Right renal cortex interstitium (tissue), 3 donors: ENCODE data around the gene SH3GLB1. TPM values are rescaled to one million over a fixed set of nuclear protein-coding genes. Genes with fewer than 3 reads are reported as not detected.
"Not testable (repeated sequence)": the region's sequence is repeated elsewhere in the genome, so short reads cannot be mapped to it uniquely, and the experiment has no call there.

Experiments
- DNase-seq, 3 donors: peaks; one replicate each; pipeline ENCODE4 v3.0.0-alpha.2; 2013; ENCODE audit warnings: low read depth in 3 of 3, low spot score in 2 of 3
- polyA plus RNA-seq, 3 donors: library from polyadenylated mRNA; unstranded; fragments of 120-200 nt; gene quantifications; one replicate each; pipeline ENCODE4 v1.2.1, GENCODE V29; 2013; ENCODE audit not compliant: insufficient read length in 3 of 3

Gene SH3GLB1
- 10 to 100 TPM; 80.5 to 87.5 (median 86.2) TPM for polyA plus RNA-seq

GRCh38 chr1:86704458-86704971 lies at the start of gene SH3GLB1:
Gene SH3GLB1, plus strand, starts transcription at chr1:86704576. Its CDS starts 324 bp downstream, at chr1:86704900.
- peak; percentile 80 to 86 (median 80) for DNase-seq

GRCh38 chr1:86658381-86658780 lies 46.0 kb upstream of the SH3GLB1 start:
- DNase-seq, result not testable (repeated sequence)

- DNase-seq, result no peak
Measured at GRCh38 chr1:86666368-86666767, 38.0 kb upstream of the SH3GLB1 start.

- DNase-seq, result no peak
Measured at GRCh38 chr1:86687595-86687994, 16.8 kb upstream of the SH3GLB1 start.

- DNase-seq, result no peak
Measured at GRCh38 chr1:86692641-86693040, 11.7 kb upstream of the SH3GLB1 start.

GRCh38 chr1:86695400-86695799 lies 9.0 kb upstream of the SH3GLB1 start:
- no peak for DNase-seq

- no peak for DNase-seq
Measured at GRCh38 chr1:86696522-86696921, 7.9 kb upstream of the SH3GLB1 start.

- no peak for DNase-seq
Measured at GRCh38 chr1:86699186-86699585, 5.2 kb upstream of the SH3GLB1 start.

GRCh38 chr1:86701731-86702130 lies 2.6 kb upstream of the SH3GLB1 start:
- no peak for DNase-seq

GRCh38 chr1:86702954-86703494 lies 1.4 kb upstream of the SH3GLB1 start:
- not testable (repeated sequence) for DNase-seq

- DNase-seq, result peak in 2 of 3 donors; percentile 38 to 47
Measured at GRCh38 chr1:86703696-86704457, 499 bp upstream of the SH3GLB1 start.

GRCh38 chr1:86704972-86705664 lies 742 bp downstream of the SH3GLB1 start:
- DNase-seq, result peak; percentile 43 to 56 (median 47)

- DNase-seq, result no peak
Measured at GRCh38 chr1:86705665-86705985, 1.2 kb downstream of the SH3GLB1 start.

- DNase-seq, result no peak
Measured at GRCh38 chr1:86706018-86706635, 1.8 kb downstream of the SH3GLB1 start.

- no peak for DNase-seq
Measured at GRCh38 chr1:86708920-86709319, 4.5 kb downstream of the SH3GLB1 start.

GRCh38 chr1:86712088-86712860 lies 7.9 kb downstream of the SH3GLB1 start:
- DNase-seq, result no peak

- DNase-seq, result no peak
Measured at GRCh38 chr1:86713477-86713876, 9.1 kb downstream of the SH3GLB1 start.

GRCh38 chr1:86714159-86714558 lies 9.8 kb downstream of the SH3GLB1 start:
- no peak for DNase-seq

GRCh38 chr1:86714561-86715244 lies 10.3 kb downstream of the SH3GLB1 start:
- DNase-seq, result no peak

- DNase-seq, result no peak
Measured at GRCh38 chr1:86718786-86719185, 14.4 kb downstream of the SH3GLB1 start.
